HEK293 (cell line): ENCODE results near the gene DEDD2.
A peak's percentile ranks its signal among the peaks of the same experiment; 100 is the strongest.

Experiments
- CTCF ChIA-PET: fragments of 350-600 bp; formaldehyde crosslinking; extraction: SDS; loops from one replicate; lab custom pipeline; 2021; ENCODE audit warnings: antibody characterized with exemption; lab: Yijun Ruan, JAX
- POLR2A ChIA-PET: fragments of 300-600 bp; formaldehyde crosslinking; extraction: SDS; loops from one replicate; lab custom pipeline; 2020; ENCODE audit warnings: antibody characterized with exemption, inconsistent platforms; lab: Yijun Ruan, JAX
- H3K27ac ChIP-seq: fragments of 200-500 bp; sonication (Bioruptor generic); 2 replicates; pipeline ENCODE4 v1.5.1; 2014; ENCODE audit warnings: low read depth, low read length, control low read depth, inconsistent platforms; ENCODE audit errors: extremely low read depth
- H3K36me3 ChIP-seq, 2 experiments: fragments of 200-500 bp in 1 of 2; sonication (Bioruptor generic) in 1 of 2; 1 replicate in 1 of 2; 2 replicates in 1 of 2; pipeline ENCODE4 v1.5.1; 2014 to 2017; ENCODE audit warnings: inconsistent platforms in 2 of 2, low read length in 2 of 2; ENCODE audit not compliant: control insufficient read depth in 2 of 2, insufficient read depth in 1 of 2
- H3K4me1 ChIP-seq: fragments of 200-500 bp; sonication (Bioruptor generic); 2 replicates; pipeline ENCODE4 v1.5.1; 2014; ENCODE audit warnings: mild to moderate bottlenecking, low read length, inconsistent platforms; ENCODE audit not compliant: control insufficient read depth, insufficient read depth
- H3K4me3 ChIP-seq: 2 replicates; pipeline ENCODE4 v1.5.1; 2011; ENCODE audit warnings: low read depth, mild to moderate bottlenecking, control low read depth, low read length, moderate library complexity
- H3K9me3 ChIP-seq: fragments of 200-500 bp; sonication (Bioruptor generic); 2 replicates; pipeline ENCODE4 v1.5.1; 2014; ENCODE audit warnings: low read depth, low read length, inconsistent platforms; ENCODE audit not compliant: control insufficient read depth, insufficient read depth
- BCL11A ChIP-seq: fragments of 450-650 bp; formaldehyde crosslinking; IDR thresholded peaks from 2 replicates; pipeline ENCODE4 v1.5.1; 2016; ENCODE audit warnings: low read depth, missing biosample characterization, missing genetic modification characterization
- BCL11B ChIP-seq: fragments of 450-650 bp; formaldehyde crosslinking; IDR thresholded peaks from 2 replicates; pipeline ENCODE4 v1.5.1; 2016; ENCODE audit warnings: low read depth, missing biosample characterization, missing genetic modification characterization
- GLIS2 ChIP-seq: fragments of 450-650 bp; formaldehyde crosslinking; IDR thresholded peaks from 2 replicates; pipeline ENCODE4 v1.5.1; 2016; ENCODE audit warnings: missing biosample characterization, missing genetic modification characterization
- HOXA7 ChIP-seq: sonication (generic); formaldehyde crosslinking; IDR thresholded peaks from 2 replicates; pipeline ENCODE4 v1.8.1; 2022; ENCODE audit warnings: missing genetic modification reagents, borderline replicate concordance
- IKZF3 ChIP-seq: fragments of 450-650 bp; IDR thresholded peaks from 2 replicates; pipeline ENCODE4 v1.5.0; 2018; ENCODE audit warnings: missing biosample characterization, mild to moderate bottlenecking, missing genetic modification characterization, moderate library complexity
- PRDM1 ChIP-seq: fragments of 450-650 bp; formaldehyde crosslinking; IDR thresholded peaks from 2 replicates; pipeline ENCODE4; 2016; ENCODE audit warnings: missing biosample characterization, missing genetic modification characterization
- SP3 ChIP-seq: fragments of 450-650 bp; formaldehyde crosslinking; IDR thresholded peaks from 2 replicates; pipeline ENCODE4 v1.5.1; 2016; ENCODE audit warnings: missing biosample characterization, missing genetic modification characterization
- ZFHX2 ChIP-seq: fragments of 450-650 bp; formaldehyde crosslinking; conservative IDR thresholded peaks from 2 replicates; pipeline ENCODE4 v1.5.1; 2016; ENCODE audit warnings: missing biosample characterization, missing genetic modification characterization
- ZFP37 ChIP-seq: fragments of 450-650 bp; formaldehyde crosslinking; IDR thresholded peaks from 2 replicates; pipeline ENCODE4 v1.5.1; 2016; ENCODE audit warnings: missing biosample characterization, missing genetic modification characterization
- ZNF174 ChIP-seq: fragments of 450-650 bp; formaldehyde crosslinking; IDR thresholded peaks from 2 replicates; pipeline ENCODE4 v1.5.0; 2017; ENCODE audit warnings: missing biosample characterization, mild to moderate bottlenecking, missing genetic modification characterization
- ZNF175 ChIP-seq: fragments of 450-650 bp; formaldehyde crosslinking; IDR thresholded peaks from 2 replicates; pipeline ENCODE4 v1.5.1; 2016; ENCODE audit warnings: missing biosample characterization, missing genetic modification characterization
- ZNF184 ChIP-seq: fragments of 450-650 bp; IDR thresholded peaks from 2 replicates; pipeline ENCODE4 v1.5.1; 2018; ENCODE audit warnings: missing biosample characterization, mild to moderate bottlenecking, missing genetic modification characterization
- ZNF223 ChIP-seq: fragments of 450-650 bp; formaldehyde crosslinking; IDR thresholded peaks from 2 replicates; pipeline ENCODE4 v1.5.1; 2016; ENCODE audit warnings: missing biosample characterization, missing genetic modification characterization
- ZNF311 ChIP-seq: fragments of 450-650 bp; formaldehyde crosslinking; IDR thresholded peaks from 2 replicates; pipeline ENCODE4 v1.5.1; 2017; ENCODE audit warnings: missing biosample characterization, missing genetic modification characterization, borderline replicate concordance
- ZNF561 ChIP-seq: fragments of 450-650 bp; IDR thresholded peaks from 2 replicates; pipeline ENCODE4 v1.5.1; 2018; ENCODE audit warnings: missing biosample characterization, missing genetic modification characterization, borderline replicate concordance
- ZNF600 ChIP-seq: fragments of 450-650 bp; formaldehyde crosslinking; IDR thresholded peaks from 2 replicates; pipeline ENCODE4 v1.5.1; 2016; ENCODE audit warnings: missing biosample characterization, missing genetic modification characterization
- ZNF624 ChIP-seq: fragments of 450-650 bp; formaldehyde crosslinking; IDR thresholded peaks from 2 replicates; pipeline ENCODE4 v1.5.1; 2017; ENCODE audit warnings: missing biosample characterization, missing genetic modification characterization
- ZNF654 ChIP-seq: fragments of 450-650 bp; formaldehyde crosslinking; IDR thresholded peaks from 2 replicates; pipeline ENCODE4 v1.5.1; 2016; ENCODE audit warnings: low read depth, missing biosample characterization, missing genetic modification characterization
- ZNF658 ChIP-seq: fragments of 450-650 bp; formaldehyde crosslinking; IDR thresholded peaks from 2 replicates; pipeline ENCODE4; 2016; ENCODE audit warnings: missing biosample characterization, missing genetic modification characterization
- ZNF664 ChIP-seq: fragments of 450-650 bp; formaldehyde crosslinking; IDR thresholded peaks from 2 replicates; pipeline ENCODE4 v1.5.1; 2016; ENCODE audit warnings: missing biosample characterization, missing genetic modification characterization
- ZNF701 ChIP-seq: fragments of 450-650 bp; formaldehyde crosslinking; IDR thresholded peaks from 2 replicates; pipeline ENCODE4 v1.5.1; 2016; ENCODE audit warnings: missing biosample characterization, missing genetic modification characterization
- TF ChIP-seq, protein P1 (sequence below): fragments of 450-650 bp; formaldehyde crosslinking; optimal IDR thresholded peaks from 2 replicates; pipeline ENCODE3; 2016; ENCODE audit warnings: missing biosample characterization, mild to moderate bottlenecking, missing genetic modification characterization
- TF ChIP-seq, protein P2 (sequence below): fragments of 450-650 bp; formaldehyde crosslinking; IDR thresholded peaks from 2 replicates; pipeline ENCODE4 v1.5.1; 2017; ENCODE audit warnings: missing biosample characterization, missing genetic modification characterization
- TF ChIP-seq, protein P3 (sequence below): fragments of 450-650 bp; formaldehyde crosslinking; IDR thresholded peaks from 2 replicates; pipeline ENCODE4 v1.5.1; 2016; ENCODE audit warnings: missing biosample characterization, missing genetic modification characterization
- TF ChIP-seq, protein P4 (sequence below): fragments of 450-650 bp; formaldehyde crosslinking; IDR thresholded peaks from 2 replicates; pipeline ENCODE4 v1.5.1; 2016; ENCODE audit warnings: missing biosample characterization, missing genetic modification characterization, borderline replicate concordance

DEDD2 gene

DNA sequence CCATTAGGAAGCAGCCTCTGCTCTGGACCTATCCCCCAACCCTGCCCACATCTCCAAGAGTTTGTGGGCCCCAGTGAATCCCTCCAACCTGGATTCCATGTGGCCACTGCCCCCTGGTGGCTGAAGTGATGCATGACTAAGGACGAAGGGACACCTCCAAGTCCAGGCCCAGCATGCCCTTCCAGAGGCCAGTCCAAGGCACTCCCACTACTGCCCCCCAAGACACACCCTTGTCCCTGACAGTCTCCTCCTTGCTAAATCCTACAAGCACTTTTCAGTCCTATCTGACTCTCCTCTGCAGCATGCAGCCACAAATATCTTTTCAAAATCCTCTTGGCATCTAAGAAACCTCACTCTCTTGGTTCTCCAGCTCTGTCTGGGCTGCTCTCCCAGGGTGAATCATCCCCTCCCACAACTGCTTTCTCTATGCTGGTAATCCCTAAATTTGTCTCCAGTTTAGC lies 33.0 kb downstream of the DEDD2 start (continued):
- TF ChIP-seq ZFP37 (tag by site-specific recombination): peak; percentile 54; the same call in 1 of the 2 replicates
- TF ChIP-seq ZNF174 (tag by site-specific recombination): no peak
- TF ChIP-seq ZNF311 (tag by site-specific recombination): peak; percentile 24; the same call in 1 of the 2 replicates
- TF ChIP-seq ZNF658: no peak
- TF ChIP-seq ZNF654 (tag by site-specific recombination): peak; percentile 81
- TF ChIP-seq IKZF3 (tag by site-specific recombination): 0 out of 2 replicates have a peak, but pooled peaks have one; percentile 44
- no peak for TF ChIP-seq BCL11A
- peak; percentile 14; the same call in 1 of the 2 replicates for TF ChIP-seq ZFHX2
- TF ChIP-seq ZNF561: no peak
- TF ChIP-seq HOXA7 (CRISPR knock-in tag): no peak

DNA sequence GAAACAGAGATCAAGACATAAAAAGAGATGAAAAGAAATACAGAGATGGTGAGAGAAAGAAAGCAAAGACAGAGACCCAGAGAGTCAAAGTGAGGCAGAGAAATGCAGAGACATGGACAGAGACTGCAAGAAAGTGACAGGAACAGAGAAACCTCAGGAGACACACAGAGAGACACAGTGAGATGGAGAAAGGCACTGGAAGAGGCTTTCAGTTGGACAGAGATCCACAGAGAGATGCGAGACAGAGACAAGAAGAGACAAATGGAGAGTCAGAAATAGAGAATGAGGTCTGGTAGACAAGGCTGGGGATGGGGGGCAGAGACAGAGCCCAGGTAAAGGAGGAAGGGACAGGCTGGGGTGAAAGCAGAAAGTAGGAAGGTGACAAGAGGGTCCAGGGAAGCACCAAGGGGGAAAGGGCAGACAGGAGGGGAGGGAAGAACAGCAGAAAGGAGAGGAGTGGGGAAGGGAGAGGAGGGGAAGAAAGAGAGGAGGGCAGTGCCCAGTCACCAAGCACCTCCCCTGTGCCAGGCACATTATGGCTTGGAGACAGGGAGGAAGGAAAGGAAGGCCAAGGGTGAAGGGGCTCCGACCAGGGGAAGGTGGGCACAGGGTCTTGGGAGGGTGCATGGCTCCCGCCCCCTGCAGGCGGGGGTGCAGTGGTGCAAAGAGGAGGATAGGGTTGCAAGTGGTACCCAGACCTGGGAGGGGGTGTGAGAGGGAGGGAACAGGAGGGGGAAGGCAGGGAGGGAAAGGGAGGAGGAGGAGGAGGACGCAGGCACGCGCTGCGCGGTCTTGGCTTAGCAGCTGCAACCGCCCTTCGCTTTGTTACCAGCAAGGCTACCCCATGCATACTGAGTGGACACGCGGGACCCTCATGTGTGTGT lies 38.4 kb downstream of the DEDD2 start:
- Histone ChIP-seq H3K4me1 (peaks cover 10% of the 10 kb centered on the region), H3K4me3 (no peak overlapping the region), H3K36me3 (no peaks in the 10 kb centered on the region), H3K27ac (no peak overlapping the region), H3K9me3 (no peaks in the 10 kb centered on the region)
- ChIA-PET CTCF (interaction anchor here (0.6 to 2.8 kb wide), 3 partner anchors 26 to 56 kb away, joined by 3 to 22 read pairs (median 3); no protein-coding TSS in a partner anchor), POLR2A (no interaction called here)
- TF ChIP-seq SP3 (tag by site-specific recombination) (peak; percentile 36; the same call in 1 of the 2 replicates), BCL11B (tag by site-specific recombination) (peak; percentile 95), ZNF175 (no peak), ZNF184 (tag by site-specific recombination) (no peak), GLIS2 (tag by site-specific recombination) (0 out of 2 replicates have a peak, but pooled peaks have one; percentile 24), ZNF701 (tag by site-specific recombination) (0 out of 2 replicates have a peak, but pooled peaks have one; percentile 12), ZNF664 (peak; percentile 69), ZNF600 (tag by site-specific recombination) (0 out of 2 replicates have a peak, but pooled peaks have one; percentile 19), ZNF223 (peak; percentile 69), PRDM1 (tag by site-specific recombination) (peak; percentile 99), ZNF624 (tag by site-specific recombination) (no peak)
- TF ChIP-seq, protein P1, sequence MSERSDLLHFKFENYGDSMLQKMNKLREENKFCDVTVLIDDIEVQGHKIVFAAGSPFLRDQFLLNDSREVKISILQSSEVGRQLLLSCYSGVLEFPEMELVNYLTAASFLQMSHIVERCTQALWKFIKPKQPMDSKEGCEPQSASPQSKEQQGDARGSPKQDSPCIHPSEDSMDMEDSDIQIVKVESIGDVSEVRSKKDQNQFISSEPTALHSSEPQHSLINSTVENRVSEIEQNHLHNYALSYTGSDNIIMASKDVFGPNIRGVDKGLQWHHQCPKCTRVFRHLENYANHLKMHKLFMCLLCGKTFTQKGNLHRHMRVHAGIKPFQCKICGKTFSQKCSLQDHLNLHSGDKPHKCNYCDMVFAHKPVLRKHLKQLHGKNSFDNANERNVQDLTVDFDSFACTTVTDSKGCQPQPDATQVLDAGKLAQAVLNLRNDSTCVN: peak; percentile 33
- TF ChIP-seq, protein P2, sequence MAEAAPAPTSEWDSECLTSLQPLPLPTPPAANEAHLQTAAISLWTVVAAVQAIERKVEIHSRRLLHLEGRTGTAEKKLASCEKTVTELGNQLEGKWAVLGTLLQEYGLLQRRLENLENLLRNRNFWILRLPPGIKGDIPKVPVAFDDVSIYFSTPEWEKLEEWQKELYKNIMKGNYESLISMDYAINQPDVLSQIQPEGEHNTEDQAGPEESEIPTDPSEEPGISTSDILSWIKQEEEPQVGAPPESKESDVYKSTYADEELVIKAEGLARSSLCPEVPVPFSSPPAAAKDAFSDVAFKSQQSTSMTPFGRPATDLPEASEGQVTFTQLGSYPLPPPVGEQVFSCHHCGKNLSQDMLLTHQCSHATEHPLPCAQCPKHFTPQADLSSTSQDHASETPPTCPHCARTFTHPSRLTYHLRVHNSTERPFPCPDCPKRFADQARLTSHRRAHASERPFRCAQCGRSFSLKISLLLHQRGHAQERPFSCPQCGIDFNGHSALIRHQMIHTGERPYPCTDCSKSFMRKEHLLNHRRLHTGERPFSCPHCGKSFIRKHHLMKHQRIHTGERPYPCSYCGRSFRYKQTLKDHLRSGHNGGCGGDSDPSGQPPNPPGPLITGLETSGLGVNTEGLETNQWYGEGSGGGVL: peak; percentile 95
- TF ChIP-seq, protein P3, sequence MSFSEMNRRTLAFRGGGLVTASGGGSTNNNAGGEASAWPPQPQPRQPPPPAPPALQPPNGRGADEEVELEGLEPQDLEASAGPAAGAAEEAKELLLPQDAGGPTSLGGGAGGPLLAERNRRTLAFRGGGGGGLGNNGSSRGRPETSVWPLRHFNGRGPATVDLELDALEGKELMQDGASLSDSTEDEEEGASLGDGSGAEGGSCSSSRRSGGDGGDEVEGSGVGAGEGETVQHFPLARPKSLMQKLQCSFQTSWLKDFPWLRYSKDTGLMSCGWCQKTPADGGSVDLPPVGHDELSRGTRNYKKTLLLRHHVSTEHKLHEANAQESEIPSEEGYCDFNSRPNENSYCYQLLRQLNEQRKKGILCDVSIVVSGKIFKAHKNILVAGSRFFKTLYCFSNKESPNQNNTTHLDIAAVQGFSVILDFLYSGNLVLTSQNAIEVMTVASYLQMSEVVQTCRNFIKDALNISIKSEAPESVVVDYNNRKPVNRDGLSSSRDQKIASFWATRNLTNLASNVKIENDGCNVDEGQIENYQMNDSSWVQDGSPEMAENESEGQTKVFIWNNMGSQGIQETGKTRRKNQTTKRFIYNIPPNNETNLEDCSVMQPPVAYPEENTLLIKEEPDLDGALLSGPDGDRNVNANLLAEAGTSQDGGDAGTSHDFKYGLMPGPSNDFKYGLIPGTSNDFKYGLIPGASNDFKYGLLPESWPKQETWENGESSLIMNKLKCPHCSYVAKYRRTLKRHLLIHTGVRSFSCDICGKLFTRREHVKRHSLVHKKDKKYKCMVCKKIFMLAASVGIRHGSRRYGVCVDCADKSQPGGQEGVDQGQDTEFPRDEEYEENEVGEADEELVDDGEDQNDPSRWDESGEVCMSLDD (tag by site-specific recombination): no peak
- TF ChIP-seq, protein P4, sequence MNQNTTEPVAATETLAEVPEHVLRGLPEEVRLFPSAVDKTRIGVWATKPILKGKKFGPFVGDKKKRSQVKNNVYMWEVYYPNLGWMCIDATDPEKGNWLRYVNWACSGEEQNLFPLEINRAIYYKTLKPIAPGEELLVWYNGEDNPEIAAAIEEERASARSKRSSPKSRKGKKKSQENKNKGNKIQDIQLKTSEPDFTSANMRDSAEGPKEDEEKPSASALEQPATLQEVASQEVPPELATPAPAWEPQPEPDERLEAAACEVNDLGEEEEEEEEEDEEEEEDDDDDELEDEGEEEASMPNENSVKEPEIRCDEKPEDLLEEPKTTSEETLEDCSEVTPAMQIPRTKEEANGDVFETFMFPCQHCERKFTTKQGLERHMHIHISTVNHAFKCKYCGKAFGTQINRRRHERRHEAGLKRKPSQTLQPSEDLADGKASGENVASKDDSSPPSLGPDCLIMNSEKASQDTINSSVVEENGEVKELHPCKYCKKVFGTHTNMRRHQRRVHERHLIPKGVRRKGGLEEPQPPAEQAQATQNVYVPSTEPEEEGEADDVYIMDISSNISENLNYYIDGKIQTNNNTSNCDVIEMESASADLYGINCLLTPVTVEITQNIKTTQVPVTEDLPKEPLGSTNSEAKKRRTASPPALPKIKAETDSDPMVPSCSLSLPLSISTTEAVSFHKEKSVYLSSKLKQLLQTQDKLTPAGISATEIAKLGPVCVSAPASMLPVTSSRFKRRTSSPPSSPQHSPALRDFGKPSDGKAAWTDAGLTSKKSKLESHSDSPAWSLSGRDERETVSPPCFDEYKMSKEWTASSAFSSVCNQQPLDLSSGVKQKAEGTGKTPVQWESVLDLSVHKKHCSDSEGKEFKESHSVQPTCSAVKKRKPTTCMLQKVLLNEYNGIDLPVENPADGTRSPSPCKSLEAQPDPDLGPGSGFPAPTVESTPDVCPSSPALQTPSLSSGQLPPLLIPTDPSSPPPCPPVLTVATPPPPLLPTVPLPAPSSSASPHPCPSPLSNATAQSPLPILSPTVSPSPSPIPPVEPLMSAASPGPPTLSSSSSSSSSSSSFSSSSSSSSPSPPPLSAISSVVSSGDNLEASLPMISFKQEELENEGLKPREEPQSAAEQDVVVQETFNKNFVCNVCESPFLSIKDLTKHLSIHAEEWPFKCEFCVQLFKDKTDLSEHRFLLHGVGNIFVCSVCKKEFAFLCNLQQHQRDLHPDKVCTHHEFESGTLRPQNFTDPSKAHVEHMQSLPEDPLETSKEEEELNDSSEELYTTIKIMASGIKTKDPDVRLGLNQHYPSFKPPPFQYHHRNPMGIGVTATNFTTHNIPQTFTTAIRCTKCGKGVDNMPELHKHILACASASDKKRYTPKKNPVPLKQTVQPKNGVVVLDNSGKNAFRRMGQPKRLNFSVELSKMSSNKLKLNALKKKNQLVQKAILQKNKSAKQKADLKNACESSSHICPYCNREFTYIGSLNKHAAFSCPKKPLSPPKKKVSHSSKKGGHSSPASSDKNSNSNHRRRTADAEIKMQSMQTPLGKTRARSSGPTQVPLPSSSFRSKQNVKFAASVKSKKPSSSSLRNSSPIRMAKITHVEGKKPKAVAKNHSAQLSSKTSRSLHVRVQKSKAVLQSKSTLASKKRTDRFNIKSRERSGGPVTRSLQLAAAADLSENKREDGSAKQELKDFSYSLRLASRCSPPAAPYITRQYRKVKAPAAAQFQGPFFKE (tag by site-specific recombination): no peak
